HCT116 (cell line): ENCODE data around the gene NAT9. TPM values are rescaled to one million over a fixed set of nuclear protein-coding genes. Genes with fewer than 3 reads are reported as not detected.

Experiments used
- ATAC-seq: fragments of 200-7000 bp; cut with Tn5 transposase; 2 replicates; pipeline ENCODE4 v1.9.1; 2020; ENCODE audit warnings: mild to moderate bottlenecking, moderate library complexity
- BruUV-seq: library from RNA; stranded (reverse); fragments of 400-500 nt; replicated peaks from 2 replicates; lab custom pipeline; 2021; lab: Mats Ljungman, UMichigan
- CTCF ChIA-PET: fragments of 300-600 bp; sonication (Branson Sonifier 250); formaldehyde crosslinking; loops from one replicate; lab custom pipeline; 2021; ENCODE audit warnings: antibody characterized with exemption; lab: Charles Lee
- POLR2A ChIA-PET: fragments of 300-600, 350-600 bp; sonication (Branson Sonifier 250); formaldehyde crosslinking; loops from one replicate; lab custom pipeline; 2021; ENCODE audit warnings: antibody characterized with exemption; lab: Charles Lee
- RAD21 ChIA-PET, 2 experiments: fragments of 300-600 bp; sonication (Branson Sonifier 250); formaldehyde crosslinking; loops; one replicate each; lab custom pipeline; 2023; ENCODE audit warnings: low total read pairs in 2 of 2; ENCODE audit not compliant: uncharacterized antibody in 2 of 2, unreplicated experiment in 2 of 2, low non-redundant PET in 1 of 2; lab: Charles Lee
- DNase-seq: peaks from one replicate; pipeline ENCODE4 v3.0.0-alpha.2; 2010; ENCODE audit warnings: low read depth, low spot score
- H2AFZ ChIP-seq: fragments of 200-600 bp; shearing (Covaris generic), sonication (generic); 2 replicates; pipeline ENCODE4 v1.6.1; 2017; ENCODE audit warnings: low read depth, mixed run types, mixed read lengths, antibody characterized with exemption, low read length; ENCODE audit not compliant: poor library complexity, severe bottlenecking
- H3K27ac ChIP-seq: 2 replicates; pipeline ENCODE4 v1.5.1; 2012; ENCODE audit warnings: low read depth, low read length
- H3K27me3 ChIP-seq: fragments of 200-600 bp; sonication (generic); 2 replicates; pipeline ENCODE4 v1.6.1; 2016; ENCODE audit warnings: mixed run types, low read length, mixed read lengths; ENCODE audit not compliant: insufficient read depth
- H3K36me3 ChIP-seq, 2 experiments: fragments of 200-500 bp in 1 of 2; fragments of 200-600 bp in 1 of 2; sonication (Bioruptor generic) in 1 of 2; sonication (generic) in 1 of 2; 2 replicates each; pipeline versions ENCODE4 v1.5.1 to v1.6.1; 2014 to 2016; ENCODE audit warnings: low read length in 2 of 2, inconsistent platforms in 1 of 2, mixed read lengths in 1 of 2, mixed run types in 1 of 2; ENCODE audit not compliant: insufficient read depth in 2 of 2, control insufficient read depth in 1 of 2
- H3K4me1 ChIP-seq, 2 experiments: fragments of 200-600 bp in 1 of 2; sonication (generic) in 1 of 2; 2 replicates each; pipeline versions ENCODE4 v1.5.1 to v1.6.1; 2012 to 2017; ENCODE audit warnings: low read length in 2 of 2, inconsistent platforms in 1 of 2, mild to moderate bottlenecking in 1 of 2, mixed read lengths in 1 of 2, mixed run types in 1 of 2, moderate library complexity in 1 of 2; ENCODE audit not compliant: insufficient read depth in 2 of 2, control insufficient read depth in 1 of 2
- H3K4me2 ChIP-seq: fragments of 200-600 bp; sonication (generic); 2 replicates; pipeline ENCODE4 v1.6.1; 2017; ENCODE audit warnings: mixed run types, low read length, mixed read lengths
- H3K4me3 ChIP-seq, 2 experiments: fragments of 200-600 bp in 1 of 2; sonication (generic) in 1 of 2; replicated peaks in 1 of 2; 2 replicates each; pipeline ENCODE4 v1.5.1; 2011 to 2016; ENCODE audit warnings: low read length in 2 of 2, control low read depth in 1 of 2, low read depth in 1 of 2, mild to moderate bottlenecking in 1 of 2, mixed read lengths in 1 of 2, mixed run types in 1 of 2
- H3K79me2 ChIP-seq: fragments of 200-600 bp; sonication (generic); 2 replicates; pipeline ENCODE4 v1.6.1; 2017; ENCODE audit warnings: mild to moderate bottlenecking, mixed run types, low read length, moderate library complexity, mixed read lengths; ENCODE audit not compliant: insufficient read depth
- H3K9ac ChIP-seq: fragments of 200-600 bp; sonication (generic); 2 replicates; pipeline ENCODE4 v1.6.1; 2016; ENCODE audit warnings: low read length, mixed read lengths
- H3K9me2 ChIP-seq: fragments of 200-600 bp; sonication (generic), shearing (Covaris generic); 2 replicates; pipeline ENCODE4 v1.6.1; 2017; ENCODE audit warnings: mixed run types, mild to moderate bottlenecking, moderate library complexity; ENCODE audit not compliant: insufficient read depth
- H3K9me3 ChIP-seq, 2 experiments: fragments of 200-500 bp in 1 of 2; fragments of 200-600 bp in 1 of 2; sonication (Bioruptor generic) in 1 of 2; sonication (generic) in 1 of 2; 2 replicates each; pipeline ENCODE4 v1.6.1; 2014 to 2017; ENCODE audit warnings: low read length in 2 of 2, mixed read lengths in 2 of 2, inconsistent platforms in 1 of 2, low read depth in 1 of 2, mild to moderate bottlenecking in 1 of 2, mixed run types in 1 of 2, moderate library complexity in 1 of 2; ENCODE audit not compliant: control insufficient read depth in 1 of 2, insufficient read depth in 1 of 2
- H4K20me1 ChIP-seq: fragments of 200-600 bp; sonication (generic), shearing (Covaris generic); 2 replicates; pipeline ENCODE4 v1.6.1; 2017; ENCODE audit warnings: mixed run types, mild to moderate bottlenecking, moderate library complexity; ENCODE audit not compliant: insufficient read depth
- ATF3 ChIP-seq: IDR thresholded peaks from 2 replicates; pipeline ENCODE4 v1.6.1; 2012
- CBX3 ChIP-seq: IDR thresholded peaks from 2 replicates; pipeline ENCODE4 v1.6.1; 2012; ENCODE audit warnings: low read depth
- CEBPB ChIP-seq: IDR thresholded peaks from 2 replicates; pipeline ENCODE4 v1.6.1; 2012; ENCODE audit warnings: low read depth
- EZH2 ChIP-seq: fragments of 200-600 bp; sonication (generic); IDR thresholded peaks from 2 replicates; pipeline ENCODE4 v1.6.1; 2017; ENCODE audit warnings: antibody characterized with exemption, mixed run types
- EZH2phosphoT487 ChIP-seq: fragments of 200-600 bp; IDR thresholded peaks from 2 replicates; pipeline ENCODE4 v1.6.1; 2018; ENCODE audit warnings: antibody characterized with exemption, borderline replicate concordance
- FOSL1 ChIP-seq: IDR thresholded peaks from 2 replicates; pipeline ENCODE4 v1.6.1; 2012; ENCODE audit warnings: low read depth
- JUND ChIP-seq: IDR thresholded peaks from 2 replicates; pipeline ENCODE4 v1.6.1; 2012
- POLR2A ChIP-seq: IDR thresholded peaks from 2 replicates; pipeline ENCODE4 v1.7.0; 2011; ENCODE audit warnings: borderline replicate concordance; ENCODE audit not compliant: insufficient read depth, insufficient read length; ENCODE audit errors: extremely low read depth
- POLR2AphosphoS5 ChIP-seq: IDR thresholded peaks from 2 replicates; pipeline ENCODE4 v1.6.1; 2011; ENCODE audit warnings: mild to moderate bottlenecking, low read depth, low read length, moderate library complexity
- RAD21 ChIP-seq: IDR thresholded peaks from 2 replicates; pipeline ENCODE4 v1.6.1; 2012; ENCODE audit warnings: low read depth, mild to moderate bottlenecking
- REST ChIP-seq: IDR thresholded peaks from 2 replicates; pipeline ENCODE4 v1.6.1; 2012; ENCODE audit warnings: low read depth
- SIN3A ChIP-seq: IDR thresholded peaks from 2 replicates; pipeline ENCODE4 v1.6.1; 2012; ENCODE audit warnings: low read depth
- SRF ChIP-seq: IDR thresholded peaks from 2 replicates; pipeline ENCODE4 v1.6.1; 2012; ENCODE audit warnings: low read depth
- ZFX ChIP-seq: fragments of 450-650 bp; IDR thresholded peaks from 2 replicates; pipeline ENCODE4 v1.6.1; 2017
- ZNF274 ChIP-seq: fragments of 200-500 bp; sonication (Bioruptor generic); IDR thresholded peaks from 2 replicates; pipeline ENCODE4 v1.6.1; 2014; ENCODE audit warnings: mild to moderate bottlenecking, low read depth, low read length, inconsistent platforms
- intact Hi-C: fragments of 100-400 bp; cut with micrococcal nuclease; formaldehyde crosslinking; loops from 2 replicates; pipeline ENCODE4 v1.10.0; 2022
- total RNA-seq: library from RNA; stranded (reverse); gene quantifications from one replicate; pipeline ENCODE4 v1.2.1, GENCODE V29; 2021; ENCODE audit not compliant: unreplicated experiment
- TF ChIP-seq, protein P1 (sequence below): IDR thresholded peaks from 2 replicates; pipeline ENCODE4 v1.6.1; 2011; ENCODE audit warnings: mild to moderate bottlenecking, low read length, moderate library complexity; ENCODE audit not compliant: insufficient replicate concordance; ENCODE audit errors: extremely low read depth
- TF ChIP-seq, protein P2 (sequence below): IDR thresholded peaks from 2 replicates; pipeline ENCODE4 v1.6.1; 2012

The NAT9 gene
- total RNA-seq, 1 experiment from 2014 or later = 88.7 TPM

DNA sequence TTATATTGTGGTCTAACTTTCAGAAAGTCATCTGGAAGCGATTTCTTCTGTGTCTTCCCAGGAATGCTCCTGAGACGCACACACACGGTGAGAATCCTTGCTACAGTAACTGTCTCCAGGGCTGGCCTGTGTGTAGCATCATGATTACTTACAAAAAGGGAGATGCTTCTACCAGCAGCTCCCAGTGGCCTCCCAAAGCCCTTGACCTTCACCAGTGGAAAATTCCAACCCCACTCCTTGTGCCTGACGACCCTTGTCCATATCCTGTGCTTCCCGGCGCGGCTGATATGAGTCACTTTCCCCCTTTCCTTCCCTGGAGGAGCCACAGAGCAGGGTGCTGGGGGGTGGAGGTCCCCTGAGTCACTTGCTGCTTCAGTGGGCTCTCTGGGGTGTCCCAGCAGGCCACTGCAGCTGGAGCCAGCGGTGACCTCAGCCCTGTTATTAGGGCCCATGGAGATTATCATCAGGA is 22.1 kb upstream of the NAT9 start (continued):
- TF ChIP-seq REST = no peak
- TF ChIP-seq, protein P1, sequence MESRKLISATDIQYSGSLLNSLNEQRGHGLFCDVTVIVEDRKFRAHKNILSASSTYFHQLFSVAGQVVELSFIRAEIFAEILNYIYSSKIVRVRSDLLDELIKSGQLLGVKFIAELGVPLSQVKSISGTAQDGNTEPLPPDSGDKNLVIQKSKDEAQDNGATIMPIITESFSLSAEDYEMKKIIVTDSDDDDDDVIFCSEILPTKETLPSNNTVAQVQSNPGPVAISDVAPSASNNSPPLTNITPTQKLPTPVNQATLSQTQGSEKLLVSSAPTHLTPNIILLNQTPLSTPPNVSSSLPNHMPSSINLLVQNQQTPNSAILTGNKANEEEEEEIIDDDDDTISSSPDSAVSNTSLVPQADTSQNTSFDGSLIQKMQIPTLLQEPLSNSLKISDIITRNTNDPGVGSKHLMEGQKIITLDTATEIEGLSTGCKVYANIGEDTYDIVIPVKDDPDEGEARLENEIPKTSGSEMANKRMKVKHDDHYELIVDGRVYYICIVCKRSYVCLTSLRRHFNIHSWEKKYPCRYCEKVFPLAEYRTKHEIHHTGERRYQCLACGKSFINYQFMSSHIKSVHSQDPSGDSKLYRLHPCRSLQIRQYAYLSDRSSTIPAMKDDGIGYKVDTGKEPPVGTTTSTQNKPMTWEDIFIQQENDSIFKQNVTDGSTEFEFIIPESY = no peak
- TF ChIP-seq, protein P2, sequence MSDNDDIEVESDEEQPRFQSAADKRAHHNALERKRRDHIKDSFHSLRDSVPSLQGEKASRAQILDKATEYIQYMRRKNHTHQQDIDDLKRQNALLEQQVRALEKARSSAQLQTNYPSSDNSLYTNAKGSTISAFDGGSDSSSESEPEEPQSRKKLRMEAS = no peak
- TF ChIP-seq EZH2phosphoT487 = no peak
- no peak for TF ChIP-seq EZH2
- no peak for TF ChIP-seq JUND
- TF ChIP-seq FOSL1 = no peak
- no peak for TF ChIP-seq POLR2A
- no peak for TF ChIP-seq POLR2AphosphoS5

- Histone ChIP-seq H3K4me1 (peaks cover 0 to 10% of the 10 kb centered on the region in 2 experiments; a peak in 1 of 4 replicates), H3K79me2 (no peaks in the 10 kb centered on the region), H3K4me3 (no peak overlapping the region), H4K20me1 (no peaks in the 10 kb centered on the region), H3K9me3 (no peaks in the 10 kb centered on the region), H3K9me2 (no peaks in the 10 kb centered on the region), H2AFZ (no peak overlapping the region), H3K27me3 (no peaks in the 10 kb centered on the region), H3K4me2 (no peak overlapping the region), H3K9ac (no peak overlapping the region), H3K36me3 (peaks cover 4 to 8% of the 10 kb centered on the region in 2 experiments; a peak in 2 of 4 replicates), H3K27ac (no peak overlapping the region)
- BruUV-seq = no TSS peak
- ChIA-PET RAD21 (no interaction called here), POLR2A (no interaction called here), CTCF (no interaction called here)
- intact Hi-C loops = no loop called here
- no peak for TF ChIP-seq CBX3
- no peak for TF ChIP-seq ZFX
- TF ChIP-seq POLR2A = no peak
- TF ChIP-seq JUND = no peak
- TF ChIP-seq SRF = no peak
- TF ChIP-seq CEBPB = no peak
- TF ChIP-seq ATF3 = no peak
- TF ChIP-seq FOSL1 = no peak
- no peak for TF ChIP-seq RAD21
- no peak for TF ChIP-seq EZH2phosphoT487
- no peak for TF ChIP-seq SIN3A
- TF ChIP-seq EZH2 = no peak
- TF ChIP-seq ZNF274 = no peak
- DNase-seq (no peak), ATAC-seq (no peak)
These were observed 21.7 kb upstream of the NAT9 start for GRCh38 chr17:74797824-74798223.
